Lower leg skin (tissue), 3 donors: ENCODE results near the gene COL25A1.

Experiments
- CTCF ChIP-seq, 3 donors: fragments of 450-650 bp; IDR thresholded peaks; one replicate each; pipeline ENCODE4 v1.5.1; 2016; ENCODE audit warnings: antibody characterized with exemption in 3 of 3, mild to moderate bottlenecking in 3 of 3, moderate library complexity in 2 of 3
- POLR2A ChIP-seq, 2 donors: fragments of 450-650 bp; IDR thresholded peaks; one replicate each; pipeline ENCODE4 v1.6.1; 2016 to 2017; ENCODE audit warnings: antibody characterized with exemption in 2 of 2, mild to moderate bottlenecking in 1 of 2, moderate library complexity in 1 of 2

GRCh38 chr4:109134921-109135320 is 167.5 kb downstream of the COL25A1 start:
- TF ChIP-seq CTCF (IDR thresholded peaks at IDR 0.05) (no peak), POLR2A (IDR thresholded peaks at IDR 0.05) (no peak)
